Natural killer cell treated with Interleukin-12 subunit alpha and Interleukin-12 subunit beta and Interleukin-15 and Interleukin-18, amount 100 ng/mL, for 72 hours (primary cell): ENCODE results near the gene RBM34. TPM values are rescaled to one million over a fixed set of nuclear protein-coding genes. Genes with fewer than 3 reads are reported as not detected.

Experiments
- ATAC-seq, 2 donors: fragments of 150-1000 bp; cut with Tn5 transposase in 1 of 2; sonication (Bioruptor Pico), chemical (Tn5 transposase) in 1 of 2; 2 replicates each; pipeline ENCODE4 v1.10.0; 2021
- DNase-seq: peaks from one replicate; pipeline ENCODE4 v3.0.0; 2022; ENCODE audit warnings: low spot score
- H3K27ac Mint-ChIP-seq, 2 donors: 1 replicate in 1 of 2; 2 replicates in 1 of 2; pipeline ENCODE4 v1.8.0; 2022; ENCODE audit warnings: mixed read lengths in 2 of 2, mild to moderate bottlenecking in 1 of 2, moderate library complexity in 1 of 2
- H3K27me3 Mint-ChIP-seq, 2 donors: 1 replicate in 1 of 2; 2 replicates in 1 of 2; pipeline ENCODE4 v1.8.0; 2022; ENCODE audit warnings: mixed read lengths in 2 of 2
- H3K36me3 Mint-ChIP-seq: one replicate; pipeline ENCODE4 v1.8.0; 2022; ENCODE audit warnings: mixed read lengths
- H3K4me1 Mint-ChIP-seq, 2 donors: 1 replicate in 1 of 2; 2 replicates in 1 of 2; pipeline ENCODE4 v1.8.0; 2022; ENCODE audit warnings: low read depth in 2 of 2, mixed read lengths in 2 of 2, mild to moderate bottlenecking in 1 of 2
- H3K4me3 Mint-ChIP-seq: one replicate; pipeline ENCODE4 v1.8.0; 2022; ENCODE audit warnings: mixed read lengths
- H3K9me3 Mint-ChIP-seq: 2 replicates; pipeline ENCODE4 v1.8.0; 2022; ENCODE audit warnings: mixed read lengths
- total RNA-seq, 2 donors: library from RNA; stranded (reverse); gene quantifications; one replicate each; pipeline ENCODE4 v1.2.3, GENCODE V29; 2022

RBM34 gene
- total RNA-seq, 2 donors from 2014 or later: 104 to 132 TPM

GRCh38 chr1:235124111-235124510, 36.9 kb downstream of the RBM34 start:
- Mint-ChIP-seq H3K9me3 (no peaks in the 10 kb centered on the region), H3K27me3 (no peaks in the 10 kb centered on the region), H3K27ac (peak overlapping the region in 1 of 2 donors; percentile 80), H3K36me3 (peaks cover 19% of the 10 kb centered on the region), H3K4me1 (peaks cover 43 to 46% of the 10 kb centered on the region in 2 donors), H3K4me3 (peak overlapping the region; percentile 3)
- no peak for ATAC-seq
- no peak for DNase-seq

- no peak for DNase-seq
- Mint-ChIP-seq H3K36me3 (peaks cover 16% of the 10 kb centered on the region), H3K27ac (peak overlapping the region in 1 of 2 donors; percentile 32), H3K4me1 (peaks cover 32 to 34% of the 10 kb centered on the region in 2 donors), H3K9me3 (no peaks in the 10 kb centered on the region), H3K27me3 (no peaks in the 10 kb centered on the region), H3K4me3 (no peak overlapping the region)
- no peak for ATAC-seq
Measured at GRCh38 chr1:235122348-235122747, 38.7 kb downstream of the RBM34 start.

GRCh38 chr1:235113183-235113917, 47.7 kb downstream of the RBM34 start:
- Mint-ChIP-seq H3K4me1 (peaks cover 8 to 10% of the 10 kb centered on the region in 2 donors), H3K9me3 (no peaks in the 10 kb centered on the region), H3K36me3 (peaks cover 29% of the 10 kb centered on the region), H3K27me3 (no peaks in the 10 kb centered on the region), H3K4me3 (no peak overlapping the region), H3K27ac (peak overlapping the region in 1 of 2 donors; percentile 47)
- ATAC-seq: no peak
- DNase-seq: no peak

- ATAC-seq (no peak), DNase-seq (no peak)
- Mint-ChIP-seq H3K4me3 (no peak overlapping the region), H3K9me3 (no peaks in the 10 kb centered on the region), H3K36me3 (peaks cover 29% of the 10 kb centered on the region), H3K4me1 (peaks cover 9 to 10% of the 10 kb centered on the region in 2 donors), H3K27me3 (no peaks in the 10 kb centered on the region), H3K27ac (no peak overlapping the region)
Measured at GRCh38 chr1:235112297-235113182, 48.5 kb downstream of the RBM34 start.

- ATAC-seq: no peak
- no peak overlapping the region for H3K27ac Mint-ChIP-seq
- peaks cover 16% of the 10 kb centered on the region in 2 donors for H3K4me1 Mint-ChIP-seq
- no peaks in the 10 kb centered on the region for H3K9me3 Mint-ChIP-seq
- H3K27me3 Mint-ChIP-seq: no peaks in the 10 kb centered on the region
- no peak for DNase-seq
- H3K36me3 Mint-ChIP-seq: peaks cover 33% of the 10 kb centered on the region
- H3K4me3 Mint-ChIP-seq: no peak overlapping the region
Measured at GRCh38 chr1:235111107-235111506, 49.9 kb downstream of the RBM34 start.

- H3K4me1 Mint-ChIP-seq: peaks cover 25 to 34% of the 10 kb centered on the region in 2 donors
- peaks cover 30% of the 10 kb centered on the region for H3K36me3 Mint-ChIP-seq
- ATAC-seq (no peak), DNase-seq (no peak)
- H3K4me3 Mint-ChIP-seq: no peak overlapping the region
- no peaks in the 10 kb centered on the region for H3K9me3 Mint-ChIP-seq
- H3K27me3 Mint-ChIP-seq: peaks cover 0 to 1% of the 10 kb centered on the region in 2 donors
- no peak overlapping the region for H3K27ac Mint-ChIP-seq
Measured at GRCh38 chr1:235108876-235109275, 52.2 kb downstream of the RBM34 start.

- Mint-ChIP-seq H3K36me3 (peaks cover 23% of the 10 kb centered on the region), H3K4me3 (no peak overlapping the region), H3K4me1 (peaks cover 26 to 37% of the 10 kb centered on the region in 2 donors), H3K27me3 (peaks cover 0 to 3% of the 10 kb centered on the region in 2 donors), H3K27ac (no peak overlapping the region), H3K9me3 (no peaks in the 10 kb centered on the region)
- no peak for DNase-seq
- ATAC-seq: no peak
Measured at GRCh38 chr1:235108185-235108593, 52.9 kb downstream of the RBM34 start.

- peaks cover 0 to 3% of the 10 kb centered on the region in 2 donors for H3K27me3 Mint-ChIP-seq
- peaks cover 18% of the 10 kb centered on the region for H3K36me3 Mint-ChIP-seq
- H3K9me3 Mint-ChIP-seq: no peaks in the 10 kb centered on the region
- peak overlapping the region in 1 of 2 donors; percentile 15 for H3K27ac Mint-ChIP-seq
- DNase-seq (no peak), ATAC-seq (no peak)
- no peak overlapping the region for H3K4me3 Mint-ChIP-seq
- peaks cover 29 to 37% of the 10 kb centered on the region in 2 donors for H3K4me1 Mint-ChIP-seq
Measured at GRCh38 chr1:235107368-235108184, 53.5 kb downstream of the RBM34 start.

GRCh38 chr1:235106457-235106856, 54.6 kb downstream of the RBM34 start:
- no peak overlapping the region for H3K4me3 Mint-ChIP-seq

GRCh38 chr1:235105051-235106043, 55.7 kb downstream of the RBM34 start:
- Mint-ChIP-seq H3K36me3 (peaks cover 8% of the 10 kb centered on the region), H3K4me1 (peaks cover 31 to 35% of the 10 kb centered on the region in 2 donors), H3K27ac (peak overlapping the region; percentile 75 to 77), H3K27me3 (peaks cover 0 to 9% of the 10 kb centered on the region in 2 donors), H3K4me3 (peak overlapping the region; percentile 81), H3K9me3 (no peaks in the 10 kb centered on the region)
- DNase-seq (no peak), ATAC-seq (peak; percentile 84 to 91)

More at GRCh38 chr1:235106457-235106856, 54.6 kb downstream of the RBM34 start:
- no peak for ATAC-seq
- Mint-ChIP-seq H3K4me1 (peaks cover 34 to 37% of the 10 kb centered on the region in 2 donors), H3K27ac (no peak overlapping the region), H3K9me3 (no peaks in the 10 kb centered on the region), H3K27me3 (peaks cover 0 to 6% of the 10 kb centered on the region in 2 donors), H3K36me3 (peaks cover 18% of the 10 kb centered on the region)
- DNase-seq: no peak

GRCh38 chr1:235102993-235103411, 58.0 kb downstream of the RBM34 start:
- Mint-ChIP-seq H3K9me3 (no peaks in the 10 kb centered on the region), H3K4me3 (no peak overlapping the region), H3K36me3 (peaks cover 4% of the 10 kb centered on the region), H3K27ac (peak overlapping the region in 1 of 2 donors; percentile 39), H3K27me3 (peaks cover 0 to 9% of the 10 kb centered on the region in 2 donors), H3K4me1 (peaks cover 30 to 32% of the 10 kb centered on the region in 2 donors)
- DNase-seq (no peak), ATAC-seq (no peak)

- H3K27me3 Mint-ChIP-seq: peaks cover 0 to 9% of the 10 kb centered on the region in 2 donors
- peaks cover 25 to 30% of the 10 kb centered on the region in 2 donors for H3K4me1 Mint-ChIP-seq
- no peak overlapping the region for H3K27ac Mint-ChIP-seq
- no peaks in the 10 kb centered on the region for H3K9me3 Mint-ChIP-seq
- DNase-seq (no peak), ATAC-seq (no peak)
- peaks cover under 1% of the 10 kb centered on the region for H3K36me3 Mint-ChIP-seq
- no peak overlapping the region for H3K4me3 Mint-ChIP-seq
Measured at GRCh38 chr1:235102259-235102582, 58.8 kb downstream of the RBM34 start.
